ENCODE results near the gene TEPSIN. TPM values are rescaled to one million over a fixed set of nuclear protein-coding genes. Genes with fewer than 3 reads are reported as not detected.

Gene TEPSIN
- total RNA-seq, 1 experiment from 2014 or later, result 38.8 TPM

DNA sequence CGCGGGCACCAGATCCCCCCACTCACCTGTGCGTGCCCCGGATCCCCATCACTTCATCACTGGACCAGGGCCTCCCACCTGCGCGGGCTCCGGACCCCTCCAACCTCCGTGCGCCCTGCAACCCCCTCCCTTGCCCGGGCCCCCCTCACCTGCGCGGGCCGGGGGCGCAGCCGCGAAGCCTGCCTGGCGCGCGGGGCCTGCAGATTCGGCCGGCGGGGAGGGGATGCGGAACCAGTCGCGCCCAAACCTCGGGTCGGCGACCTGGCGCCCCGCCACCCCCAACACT lies 16.3 kb downstream of the TEPSIN start:
- peaks cover 20% of the 10 kb centered on the region for H3K27me3 Mint-ChIP-seq (ENCODE audit: low read depth)
- Histone ChIP-seq H2BK15ac (ENCODE audit: low read depth, low read length) (no peak overlapping the region), H2AFZ (ENCODE audit: low read length) (no peak overlapping the region), H4K91ac (ENCODE audit: insufficient read length, low read depth, low read length) (no peak overlapping the region), H3K4ac (ENCODE audit: low read depth, low read length) (no peak overlapping the region), H3K23me2 (ENCODE audit: insufficient read length, low read depth, low read length, poor library complexity, severe bottlenecking) (peaks cover 14% of the 10 kb centered on the region), H3K27me3 (ENCODE audit: insufficient read depth, low read length) (no peaks in the 10 kb centered on the region), H3K4me1 (ENCODE audit: insufficient read depth, low read length) (no peaks in the 10 kb centered on the region; the same call in 1 of the 2 replicates), H3K9ac (ENCODE audit: extremely low read depth, insufficient read length, low read length) (peak overlapping the region; percentile 4), H3K23ac (ENCODE audit: insufficient read length, low read depth, low read length) (no peak overlapping the region), H4K5ac (ENCODE audit: insufficient read length, low read depth, low read length) (no peak overlapping the region), H3K14ac (ENCODE audit: insufficient read depth, low read length) (0 out of 2 replicates have a peak overlapping the region, but pooled peaks have one; percentile 38), H2BK120ac (ENCODE audit: low read depth, low read length, poor library complexity, severe bottlenecking) (no peak overlapping the region), H3K79me2 (ENCODE audit: insufficient read depth, low read length) (no peaks in the 10 kb centered on the region), H4K8ac (replicated peaks; ENCODE audit: insufficient read length, low read depth, low read length) (no peak overlapping the region), H4K20me1 (ENCODE audit: control insufficient read depth, insufficient read depth, insufficient read length) (no peaks in the 10 kb centered on the region), H2BK12ac (ENCODE audit: insufficient read length, low read depth, low read length) (no peak overlapping the region), H3K79me1 (ENCODE audit: insufficient read depth, low read depth, low read length, poor library complexity, severe bottlenecking) (peaks cover 6% of the 10 kb centered on the region), H2BK20ac (ENCODE audit: low read depth, low read length, poor library complexity, severe bottlenecking) (no peak overlapping the region), H3K18ac (ENCODE audit: insufficient read length, low read depth, low read length) (no peak overlapping the region), H3T11ph (ENCODE audit: low read length) (no peak overlapping the region), H3K9me3 (ENCODE audit: control insufficient read depth, low read depth, low read length) (no peaks in the 10 kb centered on the region), H2AK5ac (ENCODE audit: insufficient read length, low read length) (no peak overlapping the region), H3K56ac (ENCODE audit: insufficient read length, low read depth, low read length) (no peak overlapping the region), H3K27ac (ENCODE audit: insufficient read length, low read depth, low read length) (no peak overlapping the region), H2BK5ac (ENCODE audit: insufficient read length, low read length) (no peak overlapping the region), H3K4me2 (ENCODE audit: insufficient read depth, insufficient read length, low read length) (peak overlapping the region; percentile 80)
- WGBS (ENCODE audit: extremely low coverage, insufficient read length, low lambda C conversion rate), result no CpG with 5 or more reads among the region's 30 CpGs
- H3K9me3 Mint-ChIP-seq, result no peaks in the 10 kb centered on the region; a peak in 1 of 5 replicates
- peaks cover 15% of the 10 kb centered on the region in 2 experiments for H3K4me1 Mint-ChIP-seq
- DNase-seq, result no peak
- peak overlapping the region; percentile 69 to 83 for H3K4me3 Mint-ChIP-seq
- no peak for TF ChIP-seq CTCF (conservative IDR thresholded peaks at IDR 0.05)
- peaks cover 2 to 12% (median 8%) of the 10 kb centered on the region in 3 experiments for H3K36me3 Mint-ChIP-seq (ENCODE audit: insufficient read depth in 1 of 3, low read depth in 3 of 3)
- H3K27ac Mint-ChIP-seq, result no peak overlapping the region
